NCI-H82 treated with DMSO at 0.1 percent for 48 hours (cell line): ENCODE data around the gene STK25.

ENCODE experiments used
- DNase-seq: peaks from one replicate; lab custom pipeline; 2025; ENCODE audit not compliant: unreplicated experiment; lab: John Stamatoyannopoulos, UW

The STK25 gene

GRCh38 chr2:241508240-241509154, at the start of gene STK25:
Gene STK25 (minus strand): TSS chr2:241508584. CDS start chr2:241508035, 549 bp downstream.
- peak; percentile 89 for DNase-seq

GRCh38 chr2:241556746-241557145, 48.4 kb upstream of the STK25 start:
- no peak for DNase-seq

- no peak for DNase-seq
Observed at GRCh38 chr2:241555711-241556110, 47.3 kb upstream of the STK25 start.

- no peak for DNase-seq
Observed at GRCh38 chr2:241554610-241555322, 46.4 kb upstream of the STK25 start.

- no peak for DNase-seq
Observed at GRCh38 chr2:241553981-241554380, 45.6 kb upstream of the STK25 start.

- no peak for DNase-seq
Observed at GRCh38 chr2:241553512-241553830, 45.1 kb upstream of the STK25 start.

GRCh38 chr2:241551998-241552737, 43.8 kb upstream of the STK25 start:
- DNase-seq, result no peak

- DNase-seq, result no peak
Observed at GRCh38 chr2:241551599-241551997, 43.2 kb upstream of the STK25 start.

GRCh38 chr2:241550616-241551580, 42.5 kb upstream of the STK25 start:
- DNase-seq, result no peak

GRCh38 chr2:241548451-241548835, 40.1 kb upstream of the STK25 start:
- DNase-seq, result no peak

- no peak for DNase-seq
Observed at GRCh38 chr2:241547781-241548450, 39.5 kb upstream of the STK25 start.

GRCh38 chr2:241546771-241547498, 38.6 kb upstream of the STK25 start:
- DNase-seq, result no peak

GRCh38 chr2:241545523-241546473, 37.4 kb upstream of the STK25 start:
- no peak for DNase-seq

- no peak for DNase-seq
Observed at GRCh38 chr2:241545106-241545505, 36.7 kb upstream of the STK25 start.

- DNase-seq, result no peak
Observed at GRCh38 chr2:241542278-241542605, 33.9 kb upstream of the STK25 start.

- no peak for DNase-seq
Observed at GRCh38 chr2:241541564-241542277, 33.3 kb upstream of the STK25 start.

GRCh38 chr2:241540771-241541561, 32.6 kb upstream of the STK25 start:
- DNase-seq, result no peak
